ENCODE data around the gene WDR72. TPM values are rescaled to one million over a fixed set of nuclear protein-coding genes. Genes with fewer than 3 reads are reported as not detected.

Gene WDR72
- total and polyA plus RNA-seq, 9 donors, result 0.04 to 4.4 (median 0.82) TPM; not detected in 2

- no peaks in the 10 kb centered on the region for H3K9me3 ChIP-seq
- 73 to 78% (median 76%) methylated on average over 4 of the region's 4 CpGs for WGBS, 3 donors
- no peak for TF ChIP-seq EP300 (IDR thresholded peaks at IDR 0.05)
- TF ChIP-seq, protein P1, sequence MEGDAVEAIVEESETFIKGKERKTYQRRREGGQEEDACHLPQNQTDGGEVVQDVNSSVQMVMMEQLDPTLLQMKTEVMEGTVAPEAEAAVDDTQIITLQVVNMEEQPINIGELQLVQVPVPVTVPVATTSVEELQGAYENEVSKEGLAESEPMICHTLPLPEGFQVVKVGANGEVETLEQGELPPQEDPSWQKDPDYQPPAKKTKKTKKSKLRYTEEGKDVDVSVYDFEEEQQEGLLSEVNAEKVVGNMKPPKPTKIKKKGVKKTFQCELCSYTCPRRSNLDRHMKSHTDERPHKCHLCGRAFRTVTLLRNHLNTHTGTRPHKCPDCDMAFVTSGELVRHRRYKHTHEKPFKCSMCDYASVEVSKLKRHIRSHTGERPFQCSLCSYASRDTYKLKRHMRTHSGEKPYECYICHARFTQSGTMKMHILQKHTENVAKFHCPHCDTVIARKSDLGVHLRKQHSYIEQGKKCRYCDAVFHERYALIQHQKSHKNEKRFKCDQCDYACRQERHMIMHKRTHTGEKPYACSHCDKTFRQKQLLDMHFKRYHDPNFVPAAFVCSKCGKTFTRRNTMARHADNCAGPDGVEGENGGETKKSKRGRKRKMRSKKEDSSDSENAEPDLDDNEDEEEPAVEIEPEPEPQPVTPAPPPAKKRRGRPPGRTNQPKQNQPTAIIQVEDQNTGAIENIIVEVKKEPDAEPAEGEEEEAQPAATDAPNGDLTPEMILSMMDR (IDR thresholded peaks at IDR 0.05), result no peak
- no peak for TF ChIP-seq POLR2A (IDR thresholded peaks at IDR 0.05)
- H3K4me1 ChIP-seq (ENCODE audit: insufficient read depth), result no peaks in the 10 kb centered on the region
- DNase-seq, result no peak
- no peaks in the 10 kb centered on the region for H3K27me3 ChIP-seq
- H3K36me3 ChIP-seq, result no peaks in the 10 kb centered on the region
- no peak overlapping the region for H3K4me3 ChIP-seq
- H3K27ac ChIP-seq, result no peak overlapping the region
- intact Hi-C loops (cut with DNase I), result no loop called here
These were observed 288.7 kb downstream of the WDR72 start for GRCh38 chr15:53470743-53471142.

GRCh38 chr15:53469422-53469821, 290.0 kb downstream of the WDR72 start:
- TF ChIP-seq POLR2A (IDR thresholded peaks at IDR 0.05) (no peak), EP300 (IDR thresholded peaks at IDR 0.05) (no peak)
- TF ChIP-seq, protein P1 (IDR thresholded peaks at IDR 0.05), result no peak
- WGBS, 3 donors, result 88 to 90% (median 89%) methylated on average over 2 of the region's 2 CpGs

More at GRCh38 chr15:53469422-53469821, 290.0 kb downstream of the WDR72 start:
- intact Hi-C loops (cut with DNase I), result no loop called here
- no peak for DNase-seq
- Histone ChIP-seq H3K4me1 (ENCODE audit: insufficient read depth) (no peaks in the 10 kb centered on the region), H3K4me3 (no peak overlapping the region), H3K9me3 (no peaks in the 10 kb centered on the region), H3K27me3 (no peaks in the 10 kb centered on the region), H3K27ac (no peak overlapping the region), H3K36me3 (no peaks in the 10 kb centered on the region)

Small RNAs within 50 kb of the gene (small RNA-seq; reads per million reads assigned to genes)
- gene RNU2-53P, result not detected
- gene RNU6-449P, result not detected

Other genes with a start within 250 kb of the WDR72 start
- 1 to 10 TPM in 6 of 7 donors, under 1 TPM in 1; 0.05 to 2.1 (median 1.7) TPM for gene UNC13C, start 218.8 kb upstream of the WDR72 start, total RNA-seq
- under 1 TPM; 0.30 to 0.79 TPM for gene UNC13C, start 218.8 kb upstream of the WDR72 start, polyA plus RNA-seq

Measured in ovary (tissue), 9 donors.